ENCODE measurements around the gene NPHP4.
"Not testable (repeated sequence)": the region's sequence is repeated elsewhere in the genome, so short reads cannot be mapped to it uniquely, and the experiment has no call there.

NPHP4 gene

DNA sequence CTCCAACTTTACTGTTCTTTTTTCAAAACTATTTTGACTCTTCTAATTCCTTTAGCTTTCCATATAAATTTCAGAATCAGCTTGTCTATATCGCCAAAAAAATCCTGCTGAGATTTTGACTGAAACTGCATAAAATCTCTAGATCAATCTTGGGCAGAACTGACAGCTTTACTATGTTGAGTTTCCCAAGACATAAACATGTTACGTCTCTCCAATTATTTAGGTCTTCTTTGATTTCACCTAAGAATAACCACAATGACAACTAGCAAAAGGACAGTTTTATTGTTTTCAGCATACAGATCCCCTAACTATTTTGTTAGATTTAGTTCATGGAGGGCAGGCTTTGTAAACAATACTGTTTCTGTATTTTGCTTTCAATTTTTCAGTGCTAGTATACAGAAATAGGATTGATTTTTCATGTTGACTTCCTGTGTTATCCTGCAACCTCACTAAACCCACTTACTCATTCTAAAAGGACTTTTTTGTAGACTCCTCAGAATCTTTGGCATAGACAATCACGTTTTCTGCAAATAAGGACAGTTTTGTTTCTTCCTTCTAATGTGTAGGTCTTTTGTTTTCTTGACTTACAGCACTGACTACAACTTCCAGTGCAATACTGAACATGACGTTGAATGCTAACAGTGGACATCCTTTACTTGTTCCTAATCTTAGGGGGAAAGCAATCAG is 63.4 kb downstream of the NPHP4 start:
- DNase-seq: no peak

DNA sequence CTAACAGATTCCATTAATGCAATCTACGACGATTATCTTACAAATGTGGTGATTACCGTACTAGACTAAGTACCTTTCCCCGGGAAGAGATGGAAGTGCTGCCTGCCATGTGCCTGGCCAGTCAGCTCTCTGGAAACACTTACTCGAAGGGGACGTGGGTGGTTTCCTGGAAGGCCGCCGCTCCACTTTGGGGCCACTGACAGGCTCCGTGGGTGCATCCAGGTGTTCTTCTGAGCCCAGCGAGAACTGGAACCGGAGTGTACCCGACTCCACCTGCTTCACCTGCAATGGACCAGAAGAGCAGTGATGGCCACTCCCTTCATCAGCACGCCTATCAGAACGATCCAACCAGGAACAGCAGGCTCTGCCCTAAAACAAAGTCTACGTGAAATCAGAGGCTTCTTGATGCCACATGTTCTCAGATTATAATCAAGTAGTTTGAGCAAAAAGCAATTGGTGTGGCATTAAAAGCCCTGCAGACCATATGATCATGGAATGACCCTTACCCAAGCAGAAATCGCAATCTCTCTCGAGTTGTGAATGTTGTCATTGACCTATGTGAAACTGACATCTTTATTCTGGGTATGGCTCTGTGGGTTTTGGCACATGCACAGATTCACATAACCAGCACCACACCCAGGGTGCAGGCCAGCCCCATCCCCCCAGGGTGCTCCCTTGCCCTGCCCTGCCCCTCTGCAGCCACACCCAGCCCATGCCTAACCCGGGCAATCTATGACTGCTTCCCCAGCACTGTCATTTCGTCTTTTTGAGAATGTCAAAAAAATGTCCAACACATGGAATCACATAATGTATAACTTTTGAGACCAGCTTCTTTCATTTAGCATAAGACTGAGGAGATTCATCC is 64.5 kb downstream of the NPHP4 start:
- no peak for DNase-seq

DNA sequence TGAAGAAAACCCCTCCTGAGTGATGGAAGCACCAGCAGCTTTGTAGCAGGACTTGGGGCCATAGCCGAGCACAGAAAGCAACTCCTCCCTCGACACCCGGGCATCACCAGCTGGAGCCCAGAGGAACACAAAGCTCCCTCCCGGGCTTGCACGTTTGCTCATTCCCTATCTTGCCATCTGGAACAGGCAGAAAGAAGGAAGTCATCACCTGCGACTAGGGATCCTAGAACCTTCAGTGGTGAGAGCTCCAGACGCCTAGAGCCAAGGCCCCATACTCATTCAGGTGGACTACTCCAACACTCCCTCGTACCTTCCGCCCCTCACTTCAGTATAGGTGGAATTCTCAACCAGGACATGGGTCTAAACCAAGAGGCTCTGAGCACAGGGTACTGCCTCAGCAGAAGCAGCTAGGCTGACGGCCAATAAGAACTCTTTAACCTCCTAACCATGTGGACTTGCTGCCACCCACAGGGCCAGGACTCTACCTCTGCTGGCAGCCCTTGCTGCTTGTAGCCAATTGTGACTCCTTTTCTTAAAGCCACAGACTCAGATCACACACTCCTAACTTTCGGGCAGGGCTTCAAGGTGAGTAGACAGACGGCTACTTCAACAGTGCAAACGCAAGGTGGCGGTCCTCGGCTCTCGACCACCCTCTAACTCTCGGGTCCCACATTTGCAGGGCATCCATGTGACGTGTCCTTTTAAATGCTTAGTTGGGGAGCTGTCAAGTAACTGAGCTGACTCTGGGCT is 65.4 kb downstream of the NPHP4 start:
- no peak for DNase-seq

DNA sequence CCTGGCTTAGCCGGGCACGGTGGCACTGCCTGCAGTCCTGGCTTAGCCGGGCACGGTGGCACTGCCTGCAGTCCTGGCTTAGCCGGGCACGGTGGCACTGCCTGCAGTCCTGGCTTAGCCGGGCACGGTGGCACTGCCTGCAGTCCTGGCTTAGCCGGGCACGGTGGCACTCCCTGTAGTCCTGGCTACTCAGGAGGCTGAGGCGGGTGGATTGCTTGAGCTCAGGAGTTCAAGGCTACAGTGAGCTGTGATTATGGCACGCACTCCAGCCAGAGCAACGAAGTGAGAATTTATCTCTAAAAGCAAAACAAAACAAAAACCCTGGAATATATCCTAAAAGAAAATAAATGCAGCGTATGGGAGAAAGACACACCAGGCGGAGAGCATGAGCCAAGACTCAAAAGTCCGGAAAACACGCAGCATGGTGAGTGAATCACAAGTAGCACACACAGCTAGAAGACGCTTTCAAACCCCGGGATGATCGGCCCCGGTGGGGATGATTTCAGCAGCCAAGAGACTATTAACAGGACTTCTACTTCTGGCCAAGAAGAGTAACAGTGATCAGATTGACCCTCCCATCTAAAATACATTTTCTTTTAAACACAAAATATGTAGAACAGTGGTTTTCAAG is 69.4 kb downstream of the NPHP4 start:
- DNase-seq: not testable (repeated sequence)

DNA sequence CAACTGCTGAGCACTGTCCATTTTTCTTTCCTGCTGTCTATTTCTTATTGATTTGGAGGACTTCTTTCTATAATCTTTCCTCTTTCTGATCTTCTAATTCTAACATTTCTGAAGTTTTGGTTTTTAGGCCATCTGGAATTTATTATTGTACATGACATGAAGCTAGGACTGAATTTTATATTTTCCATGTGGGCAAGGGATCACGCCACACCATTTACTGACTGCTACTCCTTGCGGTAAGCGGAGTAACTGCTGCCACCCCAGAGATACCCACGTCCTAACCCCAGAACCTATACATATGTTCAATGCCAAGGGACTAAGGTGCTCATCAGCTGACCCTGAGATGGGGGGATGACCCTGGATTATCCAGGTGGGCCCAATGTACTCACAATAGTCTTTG is 70.6 kb downstream of the NPHP4 start:
- DNase-seq: no peak

DNA sequence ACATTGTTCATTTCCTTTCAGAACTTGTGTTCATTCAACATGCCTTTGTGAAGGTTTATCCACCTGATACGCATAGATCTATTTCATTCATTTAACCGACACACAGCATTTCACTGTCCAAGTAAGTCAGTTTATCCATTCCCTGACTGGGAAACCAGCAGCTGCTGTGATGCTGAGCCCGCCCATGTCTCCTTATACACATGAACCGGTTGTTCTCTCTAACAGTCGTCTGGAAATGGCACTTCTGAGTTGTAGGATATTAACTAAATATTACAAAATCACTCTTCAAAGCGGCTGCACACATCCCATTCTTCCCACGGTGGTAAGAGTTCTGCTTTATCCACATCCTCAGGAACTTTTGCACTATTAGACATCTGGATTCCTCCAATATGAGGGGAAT is 71.1 kb downstream of the NPHP4 start:
- no peak for DNase-seq

DNA sequence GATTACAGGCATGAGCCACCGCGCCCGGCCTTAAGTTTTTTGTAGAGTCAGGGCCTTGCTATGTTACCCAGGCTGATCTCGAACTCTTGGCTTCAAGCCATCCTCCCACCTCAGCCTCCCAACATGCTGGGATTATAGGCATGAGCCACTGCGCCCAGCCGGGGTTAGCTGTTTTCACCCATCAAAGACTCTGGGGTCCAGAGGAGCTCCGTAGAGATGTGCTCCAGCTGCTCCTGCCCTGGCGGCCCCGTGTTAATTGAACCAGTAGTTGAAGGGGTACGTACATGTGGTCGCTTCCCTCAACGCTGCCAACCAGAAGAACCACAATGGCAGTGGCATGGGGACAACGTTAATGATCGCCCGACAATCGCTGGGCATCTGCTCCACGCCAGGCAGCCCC is 72.0 kb downstream of the NPHP4 start:
- DNase-seq: no peak

DNA sequence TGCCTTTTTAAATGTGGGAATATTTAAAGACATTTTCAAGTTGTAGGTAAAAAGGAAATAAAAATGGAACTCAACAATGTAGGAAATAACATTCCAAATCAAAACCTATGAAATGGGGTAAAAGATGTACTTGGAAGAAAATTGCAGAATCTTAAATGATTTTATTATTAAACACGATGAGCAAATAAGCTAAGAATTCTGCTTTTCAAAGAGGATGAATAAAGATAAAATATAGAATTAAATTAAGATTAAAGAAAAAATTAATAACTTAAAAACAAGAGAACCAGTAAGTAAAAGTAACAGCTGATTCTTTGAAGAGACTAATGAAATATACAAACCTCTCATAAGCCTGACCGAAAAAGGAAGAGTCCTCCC is 74.0 kb downstream of the NPHP4 start:
- DNase-seq: no peak

DNA sequence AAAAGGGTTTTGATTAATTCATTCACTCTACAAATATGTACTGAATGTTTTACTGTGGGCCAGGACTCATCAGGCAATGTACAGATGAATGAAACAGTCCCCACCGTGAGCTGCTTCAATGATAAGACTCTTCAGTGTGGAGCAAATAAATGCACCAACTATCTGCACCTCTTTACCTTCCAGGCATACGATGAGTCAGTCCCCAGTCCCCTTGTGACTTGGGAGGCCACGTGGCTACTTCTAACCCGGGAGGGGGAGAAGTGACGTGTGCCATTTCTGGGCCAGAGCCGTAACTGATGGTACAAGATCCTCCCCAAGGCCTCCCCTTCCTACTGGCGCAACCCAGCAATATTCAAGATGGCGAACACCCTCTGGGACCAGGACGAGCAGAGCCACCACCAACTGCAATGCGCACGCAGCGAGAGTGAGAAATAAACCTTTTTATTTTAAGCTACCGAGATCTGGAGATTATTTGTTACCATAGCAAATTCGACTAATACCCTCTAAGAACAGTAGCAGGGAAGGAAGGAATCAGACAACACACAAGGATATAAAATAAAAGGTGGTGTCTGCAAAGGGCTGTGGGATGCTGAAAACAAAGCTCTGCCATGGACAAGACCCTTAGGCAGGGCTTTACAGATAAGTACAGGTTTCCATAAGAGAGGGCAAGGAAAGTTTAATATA is 74.5 kb downstream of the NPHP4 start:
- no peak for DNase-seq

DNA sequence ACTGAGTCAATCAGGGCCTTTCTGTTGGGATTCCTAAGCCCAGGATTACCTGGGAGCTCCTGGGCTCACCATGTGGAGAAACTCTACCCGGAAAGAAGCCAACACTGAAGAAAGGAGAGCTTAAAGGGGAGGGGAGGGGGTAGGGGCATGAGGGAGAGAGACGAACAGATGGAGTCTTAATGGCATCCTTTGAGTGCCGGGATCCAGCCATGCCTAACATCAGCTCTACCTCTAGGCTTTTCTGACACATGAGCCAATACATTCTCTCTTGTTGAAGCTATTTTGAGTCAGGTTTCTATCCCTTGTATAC is 75.0 kb downstream of the NPHP4 start:
- DNase-seq: no peak

DNA sequence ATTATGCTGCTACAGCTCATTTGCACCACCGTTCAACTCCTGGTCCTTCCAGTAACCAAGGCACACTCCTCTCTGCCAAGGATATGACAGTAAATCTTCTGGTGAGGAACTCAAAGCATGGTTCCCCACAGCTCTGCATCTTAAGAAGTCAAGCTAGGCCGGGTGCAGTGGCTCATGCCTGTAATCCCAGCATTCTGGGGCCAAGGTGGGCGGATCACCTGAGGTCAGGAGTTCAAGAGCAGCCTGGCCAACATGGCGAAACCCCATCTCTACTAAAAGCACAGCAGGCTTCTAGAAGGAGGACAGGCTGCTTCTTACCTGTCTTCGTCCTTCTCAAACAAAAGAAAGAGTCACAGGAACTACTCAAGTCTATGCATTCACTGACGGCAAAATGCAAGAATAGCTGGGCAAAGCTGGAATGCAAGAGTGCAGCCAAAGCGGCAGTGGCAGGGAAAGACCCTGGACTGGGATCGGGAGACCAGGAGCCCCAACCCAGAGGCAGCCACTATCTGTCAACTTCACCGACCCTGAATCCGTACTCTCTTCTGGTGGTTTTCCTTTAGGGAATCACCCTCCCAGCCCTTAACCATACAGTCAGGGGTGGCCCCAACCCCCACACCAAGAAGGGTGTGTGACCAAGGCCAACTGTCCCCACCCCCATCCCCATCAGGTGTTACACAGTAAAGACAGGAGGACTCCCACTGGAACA is 75.5 kb downstream of the NPHP4 start:
- no peak for DNase-seq

DNA sequence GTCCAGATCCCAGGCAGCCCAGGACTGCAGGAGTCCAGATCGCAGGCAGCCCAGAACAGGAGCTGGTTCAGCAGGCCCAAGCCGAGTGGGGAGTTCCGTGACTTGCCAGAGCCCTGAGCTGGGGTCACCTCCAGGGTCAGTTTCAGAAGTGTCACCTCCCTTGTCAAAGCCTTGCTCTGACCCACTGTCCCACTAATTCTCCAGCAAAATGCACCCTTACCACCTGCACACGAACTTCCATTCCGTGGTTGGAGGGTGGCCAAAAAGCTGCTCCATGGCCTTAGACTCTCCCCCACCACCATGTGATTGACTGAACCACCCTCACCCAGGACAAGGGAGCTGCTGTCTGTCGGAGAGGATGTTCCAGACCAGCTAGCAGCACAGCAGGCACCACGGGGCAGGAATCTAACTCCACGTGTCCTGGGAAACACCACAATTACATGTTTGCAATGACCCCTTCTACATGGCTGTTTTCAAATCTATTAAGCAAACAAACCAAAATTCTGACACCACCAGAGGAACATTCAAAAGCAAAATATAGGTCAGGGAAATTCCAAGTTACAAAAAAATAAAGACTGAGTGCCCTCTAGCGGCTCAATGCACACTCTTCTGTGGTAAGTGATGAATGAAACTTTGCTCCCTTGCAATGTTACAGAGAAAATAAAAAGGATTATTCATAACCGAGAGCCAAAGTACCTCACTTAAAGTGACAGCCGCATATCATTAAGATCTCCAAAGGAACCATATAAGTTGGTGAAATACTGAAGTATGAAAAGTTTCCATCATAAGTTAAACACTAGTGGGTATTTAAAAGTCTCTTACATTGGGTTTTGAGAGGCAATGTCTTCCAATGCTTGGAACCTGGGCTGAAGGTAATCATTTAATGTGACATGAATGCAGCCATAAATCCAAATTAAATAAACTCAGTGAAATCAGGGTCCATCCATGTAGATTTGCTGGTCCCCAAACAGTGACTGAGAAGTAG is 76.3 kb downstream of the NPHP4 start:
- peak; percentile 50 for DNase-seq

DNA sequence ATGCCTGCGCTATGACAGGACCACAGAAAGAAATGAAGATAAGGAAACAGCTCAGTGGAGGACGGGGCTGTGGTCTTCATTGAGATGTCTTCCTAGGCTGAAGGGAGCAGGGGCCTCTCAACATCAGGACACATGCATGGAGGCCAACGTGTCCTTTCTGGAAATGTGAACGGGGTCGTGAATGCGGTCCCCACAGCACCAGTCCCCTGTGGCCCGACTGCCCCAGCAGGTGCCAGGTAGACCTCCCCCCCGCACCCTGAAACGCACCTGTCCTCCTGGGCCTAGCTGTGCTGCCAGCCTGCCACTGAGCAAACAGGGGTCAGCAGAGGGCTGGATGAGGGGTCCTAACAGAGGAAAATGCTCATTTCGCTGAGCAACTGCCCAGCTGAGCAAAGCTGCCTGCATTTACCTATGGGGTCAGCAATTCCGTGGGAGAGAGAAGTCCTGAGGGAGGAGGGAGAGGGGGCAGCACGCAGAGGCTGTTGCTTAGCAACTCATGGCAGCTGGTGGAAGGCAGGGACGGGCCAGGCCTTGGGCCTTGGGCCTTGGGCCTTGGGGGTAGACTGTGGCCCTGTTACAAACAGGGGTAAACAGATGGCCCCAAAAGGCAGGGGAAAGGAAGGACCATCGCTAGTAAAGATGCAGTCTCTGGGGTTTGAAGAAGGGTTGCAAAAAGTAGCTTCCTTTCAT is 77.4 kb downstream of the NPHP4 start:
- DNase-seq: no peak

DNA sequence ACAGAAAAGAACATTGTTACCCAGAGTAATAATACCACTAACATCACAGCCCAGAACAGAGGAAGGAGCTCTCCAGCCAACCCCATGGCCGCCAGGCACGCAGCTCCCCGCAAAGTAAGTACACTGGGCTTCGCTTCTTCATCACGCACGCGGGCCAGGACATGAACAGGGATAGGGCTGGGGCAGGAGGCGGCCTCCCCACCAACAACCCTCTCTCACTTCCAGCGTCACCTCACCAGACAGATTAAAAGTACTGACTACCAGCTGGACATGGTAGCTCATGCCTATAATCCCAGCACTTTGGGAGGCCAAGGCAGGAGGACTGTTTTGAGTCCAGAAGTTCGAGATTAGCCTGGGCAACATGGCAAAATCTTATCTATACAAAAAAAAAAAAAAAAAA is 78.3 kb downstream of the NPHP4 start:
- no peak for DNase-seq

DNA sequence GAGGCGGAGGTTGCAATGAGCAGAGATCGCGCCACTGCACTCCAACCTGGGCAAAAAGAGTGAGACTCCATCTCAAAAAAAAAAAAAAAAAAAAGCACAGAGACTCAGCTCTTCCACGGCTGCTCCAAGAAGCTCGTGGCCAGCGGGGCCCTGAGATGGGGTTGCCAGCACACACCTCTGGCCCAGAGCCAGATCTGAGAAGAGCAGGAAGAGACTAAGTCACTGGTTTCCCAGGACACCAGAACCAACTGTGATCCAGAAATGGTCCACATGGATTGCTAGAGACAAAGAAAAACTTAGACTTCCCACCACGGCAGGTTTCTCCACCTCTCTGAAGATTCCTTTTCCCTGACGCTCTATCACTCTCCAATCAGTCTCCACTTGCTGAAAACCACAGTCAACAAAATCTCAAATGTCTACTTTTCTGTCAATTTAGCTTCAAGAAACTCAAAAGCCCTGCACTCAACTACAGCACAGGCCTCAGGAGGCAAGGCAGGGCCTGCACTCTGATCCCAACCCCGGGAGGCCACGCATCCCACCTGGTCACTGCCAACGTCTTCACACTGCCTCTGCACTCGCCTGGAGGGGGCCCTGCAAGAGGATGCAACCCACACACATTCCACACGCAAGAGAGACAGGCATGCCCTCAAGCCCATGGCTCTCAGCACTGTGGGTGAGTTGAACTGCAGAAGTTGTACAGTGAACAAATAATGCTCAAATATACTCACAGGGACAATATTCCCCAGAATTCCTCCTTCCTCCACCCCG is 79.0 kb downstream of the NPHP4 start:
- no peak for DNase-seq

DNA sequence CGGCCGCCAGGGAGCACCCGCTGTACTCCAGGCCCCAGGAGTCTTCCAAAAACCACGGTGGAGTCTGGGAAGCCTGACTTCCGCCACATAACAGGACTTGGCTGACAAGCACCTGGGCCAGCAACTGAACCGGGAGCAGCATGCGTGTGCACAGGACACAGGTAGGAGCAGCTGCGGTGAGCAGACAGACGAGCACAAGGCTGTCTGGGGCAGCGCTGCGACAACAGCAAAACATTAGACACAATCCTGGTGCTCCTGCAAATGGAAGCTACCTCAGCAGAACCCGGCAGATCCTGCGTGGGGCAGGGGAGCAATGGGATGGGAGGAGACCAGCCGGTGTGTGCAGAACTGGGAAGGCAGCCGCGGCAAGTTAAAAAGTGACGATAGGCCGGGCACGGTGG is 80.4 kb downstream of the NPHP4 start:
- DNase-seq: no peak

DNA sequence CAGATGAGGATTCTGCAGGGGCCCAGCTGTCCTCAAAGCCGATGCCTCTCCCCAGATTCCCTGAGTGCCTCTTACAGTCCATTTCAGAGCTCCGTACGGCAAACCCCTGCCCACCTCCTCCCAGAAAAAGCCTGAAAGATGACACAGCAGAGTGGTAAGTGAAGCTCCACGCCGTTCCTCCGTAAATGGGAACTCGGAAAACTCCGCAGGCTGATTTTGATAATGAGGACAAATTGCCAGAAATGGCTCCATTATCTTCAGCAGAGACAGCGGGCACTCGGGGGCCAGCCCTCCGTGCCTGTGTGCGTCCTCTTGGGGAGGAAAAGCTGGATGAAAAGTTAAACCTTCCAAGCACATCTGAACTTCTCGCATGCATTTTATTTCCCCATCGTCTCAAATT is 81.1 kb downstream of the NPHP4 start:
- no peak for DNase-seq

DNA sequence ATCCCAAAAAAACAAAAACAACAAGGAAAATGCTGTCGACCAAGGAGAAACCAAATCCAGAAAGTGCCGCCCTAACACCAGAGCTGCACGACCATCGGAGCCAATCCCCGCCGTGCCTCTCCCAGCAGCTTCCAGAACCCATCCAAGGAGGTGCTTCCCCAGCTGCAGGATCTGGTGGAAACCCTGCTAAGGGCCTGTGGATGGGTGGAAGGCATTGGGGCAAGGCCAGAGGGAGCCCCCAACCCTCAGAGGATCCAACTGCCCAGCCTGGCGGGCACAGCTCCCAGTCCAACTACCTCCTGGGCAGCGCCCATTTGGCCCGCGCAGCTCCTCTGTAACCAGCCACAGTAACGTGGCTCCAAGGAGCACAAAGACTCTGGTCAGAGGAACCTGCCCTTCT is 81.6 kb downstream of the NPHP4 start:
- DNase-seq: no peak

DNA sequence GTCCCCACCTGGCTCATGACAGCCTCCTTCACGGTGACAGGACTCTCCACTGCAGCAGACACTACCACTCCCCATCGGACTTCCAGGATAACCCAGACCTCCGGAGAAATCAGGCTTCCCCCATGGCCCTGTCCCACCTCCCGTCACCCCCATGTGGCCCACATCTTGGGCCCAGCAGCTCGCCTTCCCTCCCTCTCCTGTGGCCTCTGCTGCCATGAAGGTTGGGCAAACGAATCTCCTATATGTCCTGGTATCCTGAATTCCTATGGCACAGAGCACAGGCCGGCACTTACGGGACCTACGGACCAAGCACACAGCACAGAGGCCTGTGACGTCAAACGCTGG is 82.0 kb downstream of the NPHP4 start:
- no peak for DNase-seq
